PC-3 (cell line): ENCODE measurements around the gene VAPA. TPM values are rescaled to one million over a fixed set of nuclear protein-coding genes. Genes with fewer than 3 reads are reported as not detected.

ENCODE experiments used
- ATAC-seq: fragments of 200-7000 bp; cut with Tn5 transposase; 2 replicates; pipeline ENCODE4 v1.9.1; 2020; ENCODE audit warnings: mild to moderate bottlenecking, moderate library complexity
- BruUV-seq: library from RNA; stranded (reverse); fragments of 400-500 nt; replicated peaks from 2 replicates; lab custom pipeline; 2021; lab: Mats Ljungman, UMichigan
- CTCF ChIA-PET: fragments of 300-600 bp; sonication (Branson Sonifier 250); formaldehyde crosslinking; loops from one replicate; lab custom pipeline; 2022; ENCODE audit warnings: antibody characterized with exemption; lab: Charles Lee
- POLR2A ChIA-PET: fragments of 300-600 bp; sonication (Branson Sonifier 250); formaldehyde crosslinking; loops from one replicate; lab custom pipeline; 2022; ENCODE audit warnings: antibody characterized with exemption; ENCODE audit not compliant: unreplicated experiment; lab: Charles Lee
- DNase-seq: peaks from one replicate; pipeline ENCODE4 v3.0.0-alpha.2; 2015
- H2AFZ ChIP-seq: fragments of 300-600 bp; sonication (generic); 2 replicates; pipeline ENCODE4 v1.6.0; 2016; ENCODE audit warnings: antibody characterized with exemption, low read length
- H3F3A ChIP-seq: fragments of 300-600 bp; sonication (generic); one replicate; pipeline ENCODE4 v1.6.0; 2017; ENCODE audit warnings: antibody characterized with exemption, low read length, control low read depth, mild to moderate bottlenecking; ENCODE audit not compliant: unreplicated experiment
- H3K27ac ChIP-seq: fragments of 300-600 bp; sonication (generic); 2 replicates; pipeline ENCODE4 v1.5.1; 2016; ENCODE audit warnings: mild to moderate bottlenecking, low read length
- H3K27me3 ChIP-seq: fragments of 300-600 bp; sonication (generic); 2 replicates; pipeline ENCODE4 v1.6.1; 2016; ENCODE audit warnings: low read length, mixed read lengths
- H3K36me3 ChIP-seq: fragments of 300-600 bp; sonication (generic); 2 replicates; pipeline ENCODE4 v1.6.1; 2016; ENCODE audit warnings: low read depth, mixed run types, low read length, mixed read lengths
- H3K4me1 ChIP-seq: fragments of 300-600 bp; sonication (generic); 2 replicates; pipeline ENCODE4 v1.5.1; 2016; ENCODE audit warnings: low read length; ENCODE audit not compliant: insufficient read depth
- H3K4me2 ChIP-seq: fragments of 300-600 bp; sonication (generic); 2 replicates; pipeline ENCODE4 v1.6.0; 2016; ENCODE audit warnings: low read length
- H3K4me3 ChIP-seq: fragments of 300-600 bp; sonication (generic); 2 replicates; pipeline ENCODE4 v1.5.1; 2016; ENCODE audit warnings: mild to moderate bottlenecking, low read length, mixed read lengths
- H3K79me2 ChIP-seq: fragments of 300-600 bp; sonication (generic); 2 replicates; pipeline ENCODE4 v1.6.1; 2017; ENCODE audit warnings: low read length, mixed read lengths
- H3K9ac ChIP-seq: fragments of 300-600 bp; sonication (generic); 2 replicates; pipeline ENCODE4 v1.6.0; 2016; ENCODE audit warnings: mild to moderate bottlenecking, low read length
- H3K9me2 ChIP-seq: fragments of 300-600 bp; sonication (generic); replicated peaks from 2 replicates; pipeline ENCODE4 v1.6.1; 2016; ENCODE audit warnings: mixed run types, low read length, mixed read lengths
- H3K9me3 ChIP-seq: fragments of 300-600 bp; sonication (generic); 2 replicates; pipeline ENCODE4 v1.6.1; 2016; ENCODE audit warnings: low read length, mixed read lengths
- H4K20me1 ChIP-seq: fragments of 300-600 bp; sonication (generic); 2 replicates; pipeline ENCODE4 v1.6.1; 2016; ENCODE audit warnings: low read length, mixed read lengths
- CTCF ChIP-seq: fragments of 300-600 bp; sonication (generic); conservative IDR thresholded peaks from 2 replicates; pipeline ENCODE4 v1.5.1; 2017; ENCODE audit warnings: antibody characterized with exemption, low read depth, mild to moderate bottlenecking, low read length
- EZH2 ChIP-seq: fragments of 300-600 bp; sonication (generic); IDR thresholded peaks from one replicate; pipeline ENCODE4 v1.6.1; 2017; ENCODE audit warnings: antibody characterized with exemption, mild to moderate bottlenecking, low read length; ENCODE audit not compliant: unreplicated experiment
- EZH2phosphoT487 ChIP-seq: fragments of 300-600 bp; sonication (generic); IDR thresholded peaks from 2 replicates; pipeline ENCODE4 v1.6.1; 2018; ENCODE audit warnings: mild to moderate bottlenecking, antibody characterized with exemption, low read length, borderline replicate concordance
- intact Hi-C: fragments of 100-400 bp; cut with micrococcal nuclease; formaldehyde crosslinking; loops from 2 replicates; pipeline ENCODE4 v1.9.0; 2023
- total RNA-seq: library from RNA; depleted of rRNA; stranded (reverse); fragments of >200 nt; gene quantifications from 2 replicates; pipeline ENCODE4 v1.2.3, GENCODE V29; 2014

The VAPA gene
- total RNA-seq, 1 experiment from 2014 or later: 281 TPM

GRCh38 chr18:9884532-9885140 lies 29.2 kb upstream of the VAPA start:
- Histone ChIP-seq H3K4me2 (no peak overlapping the region), H3F3A (no peaks in the 10 kb centered on the region), H4K20me1 (no peaks in the 10 kb centered on the region), H3K27ac (no peak overlapping the region), H3K79me2 (no peaks in the 10 kb centered on the region), H2AFZ (no peak overlapping the region), H3K27me3 (no peaks in the 10 kb centered on the region), H3K9me3 (no peaks in the 10 kb centered on the region), H3K9me2 (no peaks in the 10 kb centered on the region), H3K36me3 (no peaks in the 10 kb centered on the region), H3K4me1 (0 out of 2 replicates have a peak, but pooled peaks cover 8% of the 10 kb centered on the region), H3K9ac (no peak overlapping the region), H3K4me3 (no peak overlapping the region)
- no peak for DNase-seq
- CTCF ChIA-PET: no interaction called here
- POLR2A ChIA-PET: no interaction called here
- no TSS peak for BruUV-seq
- TF ChIP-seq EZH2phosphoT487: no peak
- intact Hi-C loops: no loop called here
- no peak for ATAC-seq

- H3K9me2 ChIP-seq: no peaks in the 10 kb centered on the region
- 0 out of 2 replicates have a peak, but pooled peaks cover 8% of the 10 kb centered on the region for H3K4me1 ChIP-seq
- no peak within 1 kb of the TSS for H3K4me3 ChIP-seq
- no peaks in the 10 kb centered on the region for H3F3A ChIP-seq
- no peaks in the 10 kb centered on the region for H3K27me3 ChIP-seq
- DNase-seq (no peak), ATAC-seq (no peak)
- no peaks in the 10 kb centered on the region for H3K79me2 ChIP-seq
- no peaks in the 10 kb centered on the region for H4K20me1 ChIP-seq
- intact Hi-C loops: no loop called here
- H2AFZ ChIP-seq: no peak within 1 kb of the TSS
- no TSS peak for BruUV-seq
- no peaks in the 10 kb centered on the region for H3K9me3 ChIP-seq
- H3K9ac ChIP-seq: no peak within 1 kb of the TSS
- POLR2A ChIA-PET: interaction anchor here (0.6 kb wide), 1 partner anchor 10 kb away, joined by 8 read pairs; no protein-coding TSS in a partner anchor
- CTCF ChIA-PET: no interaction called here
- H3K27ac ChIP-seq: no peak within 1 kb of the TSS
- no peak within 1 kb of the TSS for H3K4me2 ChIP-seq
- H3K36me3 ChIP-seq: no peaks in the 10 kb centered on the region
- TF ChIP-seq CTCF: no peak
- TF ChIP-seq EZH2: no peak
- no peak for TF ChIP-seq EZH2phosphoT487
Observed at GRCh38 chr18:9885170-9886004, 28.4 kb upstream of the VAPA start, which contains the start of gene TXNDC2. TSS of gene TXNDC2 (plus strand) at chr18:9885973. CDS start at chr18:9886681, 708 bp downstream.

- no peaks in the 10 kb centered on the region for H3K79me2 ChIP-seq
- no peaks in the 10 kb centered on the region for H4K20me1 ChIP-seq
- ChIA-PET CTCF (no interaction called here), POLR2A (interaction anchor here (0.6 kb wide), 1 partner anchor 10 kb away, joined by 8 read pairs; no protein-coding TSS in a partner anchor)
- H3K27me3 ChIP-seq: no peaks in the 10 kb centered on the region
- no peak overlapping the region for H3K4me3 ChIP-seq
- no peak overlapping the region for H3K4me2 ChIP-seq
- BruUV-seq: no TSS peak
- H3K27ac ChIP-seq: no peak overlapping the region
- H3K36me3 ChIP-seq: no peaks in the 10 kb centered on the region
- DNase-seq: no peak
- H2AFZ ChIP-seq: no peak overlapping the region
- ATAC-seq: no peak
- TF ChIP-seq CTCF (no peak), EZH2 (no peak), EZH2phosphoT487 (no peak)
- intact Hi-C loops: no loop called here
- H3K4me1 ChIP-seq: 0 out of 2 replicates have a peak, but pooled peaks cover 8% of the 10 kb centered on the region
- no peaks in the 10 kb centered on the region for H3K9me3 ChIP-seq
- no peaks in the 10 kb centered on the region for H3F3A ChIP-seq
- no peaks in the 10 kb centered on the region for H3K9me2 ChIP-seq
- H3K9ac ChIP-seq: no peak overlapping the region
Observed at GRCh38 chr18:9886005-9886348, 27.8 kb upstream of the VAPA start.
